DND-41 (cell line): ENCODE measurements around the gene PPP6R1.

Experiments
- EZH2 ChIP-seq: IDR thresholded peaks from 3 replicates; pipeline ENCODE4 v1.6.1; 2012; ENCODE audit warnings: borderline replicate concordance, low read depth, mild to moderate bottlenecking, moderate library complexity, low read length, inconsistent platforms; ENCODE audit not compliant: severe bottlenecking
- TF ChIP-seq, protein P1 (sequence below): IDR thresholded peaks from 2 replicates; pipeline ENCODE4 v1.5.1; 2012; ENCODE audit warnings: borderline replicate concordance, low read length, moderate library complexity, mild to moderate bottlenecking; ENCODE audit not compliant: poor library complexity, severe bottlenecking; ENCODE audit errors: extremely low read depth

DNA sequence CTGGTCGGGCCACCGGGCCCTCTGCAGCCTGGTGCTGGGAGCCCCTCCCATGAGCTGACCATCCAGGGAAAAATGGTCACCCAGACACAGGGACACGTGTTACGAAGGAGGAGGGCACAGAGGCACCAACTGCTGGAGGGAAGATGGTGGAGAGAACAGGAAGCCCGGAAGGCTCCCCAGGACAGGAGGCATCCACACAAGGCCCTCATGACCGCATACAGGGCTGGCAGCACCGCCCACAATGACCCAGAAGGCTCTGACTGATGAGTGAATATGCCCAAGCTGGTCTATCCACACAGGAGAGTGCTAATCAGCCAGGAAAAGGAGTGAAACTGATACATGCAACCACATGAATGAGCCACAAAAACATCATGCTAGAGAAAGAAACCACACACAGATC lies 16.3 kb downstream of the PPP6R1 start:
- TF ChIP-seq, protein P1, sequence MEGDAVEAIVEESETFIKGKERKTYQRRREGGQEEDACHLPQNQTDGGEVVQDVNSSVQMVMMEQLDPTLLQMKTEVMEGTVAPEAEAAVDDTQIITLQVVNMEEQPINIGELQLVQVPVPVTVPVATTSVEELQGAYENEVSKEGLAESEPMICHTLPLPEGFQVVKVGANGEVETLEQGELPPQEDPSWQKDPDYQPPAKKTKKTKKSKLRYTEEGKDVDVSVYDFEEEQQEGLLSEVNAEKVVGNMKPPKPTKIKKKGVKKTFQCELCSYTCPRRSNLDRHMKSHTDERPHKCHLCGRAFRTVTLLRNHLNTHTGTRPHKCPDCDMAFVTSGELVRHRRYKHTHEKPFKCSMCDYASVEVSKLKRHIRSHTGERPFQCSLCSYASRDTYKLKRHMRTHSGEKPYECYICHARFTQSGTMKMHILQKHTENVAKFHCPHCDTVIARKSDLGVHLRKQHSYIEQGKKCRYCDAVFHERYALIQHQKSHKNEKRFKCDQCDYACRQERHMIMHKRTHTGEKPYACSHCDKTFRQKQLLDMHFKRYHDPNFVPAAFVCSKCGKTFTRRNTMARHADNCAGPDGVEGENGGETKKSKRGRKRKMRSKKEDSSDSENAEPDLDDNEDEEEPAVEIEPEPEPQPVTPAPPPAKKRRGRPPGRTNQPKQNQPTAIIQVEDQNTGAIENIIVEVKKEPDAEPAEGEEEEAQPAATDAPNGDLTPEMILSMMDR, result no peak
- TF ChIP-seq EZH2, result no peak
